MM.1S (cell line): Measurements from ENCODE around the gene TTYH3.

Source experiments
- DNase-seq: peaks from one replicate; pipeline ENCODE4 v3.0.0-alpha.2; 2015
- H2AFZ ChIP-seq: fragments of 300-600 bp; sonication (generic); 2 replicates; pipeline ENCODE4 v1.6.0; 2016; ENCODE audit warnings: antibody characterized with exemption, low read length
- H3F3A ChIP-seq: fragments of 300-600 bp; sonication (generic); 2 replicates; pipeline ENCODE4 v1.6.1; 2016; ENCODE audit warnings: mild to moderate bottlenecking, antibody characterized with exemption, low read length, moderate library complexity, mixed read lengths; ENCODE audit not compliant: insufficient read depth
- H3K27ac ChIP-seq: fragments of 300-600 bp; sonication (generic); 2 replicates; pipeline ENCODE4 v1.5.1; 2016; ENCODE audit warnings: mild to moderate bottlenecking, low read length
- H3K27me3 ChIP-seq: fragments of 300-600 bp; sonication (generic); replicated peaks from 2 replicates; pipeline ENCODE4 v1.6.0; 2016; ENCODE audit warnings: low read length; ENCODE audit not compliant: insufficient read depth
- H3K36me3 ChIP-seq: fragments of 300-600 bp; sonication (generic); replicated peaks from 2 replicates; pipeline ENCODE4 v1.6.1; 2016; ENCODE audit warnings: mild to moderate bottlenecking, low read length, mixed read lengths; ENCODE audit not compliant: insufficient read depth
- H3K4me1 ChIP-seq: fragments of 300-600 bp; sonication (generic); 2 replicates; pipeline ENCODE4 v1.6.1; 2016; ENCODE audit warnings: low read length, mixed read lengths
- H3K4me2 ChIP-seq: fragments of 300-600 bp; sonication (generic); 2 replicates; pipeline ENCODE4 v1.6.0; 2016; ENCODE audit warnings: low read depth, low read length
- H3K4me3 ChIP-seq: fragments of 300-600 bp; sonication (generic); 2 replicates; pipeline ENCODE4 v1.5.1; 2016; ENCODE audit warnings: low read length, mixed read lengths
- H3K79me2 ChIP-seq: fragments of 300-600 bp; sonication (generic); 2 replicates; pipeline ENCODE4 v1.6.1; 2016; ENCODE audit warnings: mixed run types, low read length, mixed read lengths
- H3K9ac ChIP-seq: fragments of 300-600 bp; sonication (generic); 2 replicates; pipeline ENCODE4 v1.6.1; 2016; ENCODE audit warnings: low read length, mixed read lengths
- H3K9me2 ChIP-seq: fragments of 300-600 bp; sonication (generic); replicated peaks from 2 replicates; pipeline ENCODE4 v1.6.1; 2016; ENCODE audit warnings: mild to moderate bottlenecking, low read length, mixed read lengths; ENCODE audit not compliant: insufficient read depth
- H3K9me3 ChIP-seq: fragments of 300-600 bp; sonication (generic); replicated peaks from 2 replicates; pipeline ENCODE4 v1.6.1; 2016; ENCODE audit warnings: mild to moderate bottlenecking, low read length, mixed read lengths; ENCODE audit not compliant: insufficient read depth
- H4K20me1 ChIP-seq: fragments of 300-600 bp; sonication (generic); 2 replicates; pipeline ENCODE4 v1.6.1; 2016; ENCODE audit warnings: mild to moderate bottlenecking, low read length, moderate library complexity, mixed read lengths; ENCODE audit not compliant: insufficient read depth
- CTCF ChIP-seq: fragments of 300-600 bp; sonication (generic); IDR thresholded peaks from 2 replicates; pipeline ENCODE4 v1.5.1; 2016; ENCODE audit warnings: antibody characterized with exemption, low read length, mixed read lengths
- EZH2 ChIP-seq: fragments of 300-600 bp; sonication (generic); optimal IDR thresholded peaks from 2 replicates; pipeline ENCODE3; 2017; ENCODE audit warnings: low read depth, mild to moderate bottlenecking, antibody characterized with exemption, low read length, mixed read lengths
- EZH2phosphoT487 ChIP-seq: fragments of 300-600 bp; sonication (generic); IDR thresholded peaks from 2 replicates; pipeline ENCODE4 v1.6.1; 2018; ENCODE audit warnings: antibody characterized with exemption, low read length

Gene TTYH3

DNA sequence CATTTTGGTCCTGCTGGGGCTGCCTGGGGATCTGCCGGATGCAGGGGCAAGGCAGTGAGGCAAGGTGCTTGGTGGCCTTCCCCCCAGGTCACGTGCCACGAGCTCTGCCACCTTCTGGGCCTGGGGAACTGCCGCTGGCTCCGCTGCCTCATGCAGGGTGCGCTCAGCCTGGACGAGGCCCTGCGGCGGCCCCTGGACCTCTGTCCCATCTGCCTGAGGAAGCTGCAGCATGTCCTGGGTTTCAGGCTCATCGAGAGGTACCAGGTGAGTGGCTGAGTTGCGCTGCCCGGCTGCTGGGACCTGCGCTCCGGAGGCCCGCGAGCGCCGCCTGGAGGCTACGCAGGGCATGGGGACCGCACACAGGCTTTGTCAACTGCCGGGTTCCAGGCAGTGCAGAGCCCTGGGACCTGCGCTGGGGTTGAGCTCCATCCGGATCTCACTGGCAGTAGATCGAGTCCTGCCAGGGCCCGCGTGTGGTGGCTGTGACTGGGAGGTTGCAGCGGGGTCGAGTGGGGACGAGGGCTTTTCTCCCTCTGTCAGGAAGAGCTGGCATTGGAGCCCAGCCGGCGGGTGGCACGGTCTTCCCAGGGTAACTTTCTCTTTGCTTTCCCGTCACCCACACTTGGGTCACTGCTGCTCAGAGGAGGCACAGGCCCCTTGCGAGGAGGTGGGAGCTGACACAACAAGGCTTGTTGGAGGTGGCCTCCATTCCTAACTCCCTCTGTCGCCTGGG lies 77.9 kb downstream of the TTYH3 start:
- H3K4me3 ChIP-seq, result peak overlapping the region; percentile 64
- peak overlapping the region; percentile 95 for H3K4me2 ChIP-seq
- no peaks in the 10 kb centered on the region for H4K20me1 ChIP-seq
- H2AFZ ChIP-seq, result peak overlapping the region; percentile 81
- H3K9me3 ChIP-seq, result no peaks in the 10 kb centered on the region
- peaks cover 23% of the 10 kb centered on the region for H3F3A ChIP-seq
- peak overlapping the region; percentile 86 for H3K9ac ChIP-seq
- H3K27ac ChIP-seq, result peak overlapping the region; percentile 93
- no peaks in the 10 kb centered on the region for H3K9me2 ChIP-seq
- peak; percentile 94 for DNase-seq
- H3K79me2 ChIP-seq, result no peaks in the 10 kb centered on the region
- H3K27me3 ChIP-seq, result no peaks in the 10 kb centered on the region
- no peak for TF ChIP-seq EZH2phosphoT487
- TF ChIP-seq CTCF, result peak; percentile 98
- no peaks in the 10 kb centered on the region for H3K36me3 ChIP-seq
- H3K4me1 ChIP-seq, result peaks cover 27% of the 10 kb centered on the region

DNA sequence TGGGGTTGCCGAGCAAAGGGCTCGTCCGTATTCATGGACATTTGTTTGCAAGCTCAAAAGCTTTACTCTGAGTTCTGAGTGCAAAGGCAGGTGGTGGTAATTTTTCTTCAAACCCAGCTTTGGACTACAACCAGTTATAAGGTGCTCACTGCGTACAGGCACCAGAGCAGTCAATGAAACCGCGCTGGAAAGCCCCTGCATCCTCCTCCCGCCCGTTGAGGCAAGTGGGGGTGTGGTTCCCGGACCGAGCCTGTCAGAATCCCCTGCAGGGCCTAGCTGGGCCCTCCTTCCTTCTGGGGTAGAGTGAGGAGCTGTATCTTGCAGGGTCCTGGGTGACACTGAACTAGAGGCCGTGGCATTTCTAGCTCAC lies 78.5 kb downstream of the TTYH3 start:
- H3K27ac ChIP-seq, result peak overlapping the region; percentile 93
- no peaks in the 10 kb centered on the region for H3K27me3 ChIP-seq
- H3K36me3 ChIP-seq, result no peaks in the 10 kb centered on the region
- H3K9me3 ChIP-seq, result no peaks in the 10 kb centered on the region
- no peaks in the 10 kb centered on the region for H3K79me2 ChIP-seq
- H2AFZ ChIP-seq, result peak overlapping the region; percentile 76
- peak overlapping the region; percentile 86 for H3K9ac ChIP-seq
- peak; percentile 87 for DNase-seq
- peak overlapping the region; percentile 95 for H3K4me2 ChIP-seq
- no peaks in the 10 kb centered on the region for H3K9me2 ChIP-seq
- TF ChIP-seq EZH2 (no peak), CTCF (no peak), EZH2phosphoT487 (no peak)
- H3F3A ChIP-seq, result peaks cover 25% of the 10 kb centered on the region
- H3K4me1 ChIP-seq, result peaks cover 32% of the 10 kb centered on the region
- no peaks in the 10 kb centered on the region for H4K20me1 ChIP-seq
- peak overlapping the region; percentile 64 for H3K4me3 ChIP-seq

- DNase-seq, result peak; percentile 89
- Histone ChIP-seq H3K79me2 (no peaks in the 10 kb centered on the region), H3K27ac (peak overlapping the region; percentile 93), H3K9me3 (no peaks in the 10 kb centered on the region), H4K20me1 (no peaks in the 10 kb centered on the region), H3K4me3 (peak overlapping the region; percentile 64), H3K4me2 (peak overlapping the region; percentile 95), H2AFZ (no peak overlapping the region), H3F3A (peaks cover 31% of the 10 kb centered on the region), H3K27me3 (no peaks in the 10 kb centered on the region), H3K36me3 (no peaks in the 10 kb centered on the region), H3K4me1 (peaks cover 36% of the 10 kb centered on the region), H3K9ac (peak overlapping the region; percentile 86), H3K9me2 (no peaks in the 10 kb centered on the region)
- TF ChIP-seq EZH2 (no peak), CTCF (no peak), EZH2phosphoT487 (no peak)
Observed at GRCh38 chr7:2710901-2711551, 79.2 kb downstream of the TTYH3 start.
